Measurements from ENCODE around the gene EVPL. TPM values are rescaled to one million over a fixed set of nuclear protein-coding genes. Genes with fewer than 3 reads are reported as not detected.

Gene EVPL
- total and polyA plus RNA-seq, 2 donors (not counting 3 experiments of a cell fraction or from before 2014, with no cell fraction given): not detected

GRCh38 chr17:76004750-76005262 is 22.3 kb downstream of the EVPL start:
- Histone ChIP-seq H2AFZ (ENCODE audit: low read depth, low read length) (no peak overlapping the region), H3K4me3 (replicated peaks in 1 of 3; ENCODE audit: insufficient read depth in 1 of 3, low read depth in 1 of 3, low read length in 3 of 3) (no peak overlapping the region), H3K36me3 (ENCODE audit: control insufficient read depth in 2 of 2, extremely low read depth in 1 of 2, insufficient read depth in 2 of 2, low read length in 2 of 2) (peaks cover 0 to 2% of the 10 kb centered on the region in 2 experiments), H3K27me3 (ENCODE audit: control insufficient read depth in 2 of 2, insufficient read depth in 2 of 2, low read length in 2 of 2) (no peaks in the 10 kb centered on the region), H3K9me1 (replicated peaks; ENCODE audit: control insufficient read depth, extremely low read depth, insufficient read depth, low read length) (no peaks in the 10 kb centered on the region), H3K4me1 (ENCODE audit: control insufficient read depth, extremely low read depth, insufficient read depth, low read length) (no peaks in the 10 kb centered on the region), H3K9ac (replicated peaks; ENCODE audit: extremely low read depth, insufficient read depth, low read length) (no peak overlapping the region), H3K4me2 (ENCODE audit: insufficient read depth, low read length) (no peak overlapping the region), H4K20me1 (replicated peaks; ENCODE audit: control insufficient read depth, extremely low read depth, insufficient read depth, low read length) (no peaks in the 10 kb centered on the region), H3K79me2 (ENCODE audit: control insufficient read depth, insufficient read depth, low read length) (no peaks in the 10 kb centered on the region), H3K9me3 (replicated peaks; ENCODE audit: control insufficient read depth, insufficient read depth, low read length) (no peaks in the 10 kb centered on the region), H3K27ac (ENCODE audit: insufficient read depth, low read depth, low read length) (no peak overlapping the region)
- DNase-seq (ENCODE audit: low read depth, low spot score) (no peak), FAIRE-seq (no peak)
- dilution Hi-C loops (cut with MboI; ENCODE audit: extremely low pct_ligation_motif_present, low sequenced_read_pairs): no loop called here
- ChIA-PET CTCF (interaction anchor here (0.7 to 5.8 kb wide), 9 partner anchors 8 to 251 kb away, joined by 3 to 95 read pairs (median 3); partner anchors contain the start of genes MRPL38 and TRIM65), POLR2A (no interaction called here)
- BruUV-seq (replicated peaks): no TSS peak
- TF ChIP-seq CTCF (IDR thresholded peaks at IDR 0.05; ENCODE audit: extremely low read depth in 1 of 2, insufficient read depth in 1 of 2, low read depth in 1 of 2, low read length in 2 of 2) (no peak), MAX (IDR thresholded peaks at IDR 0.05; ENCODE audit: insufficient read depth, insufficient read length) (no peak), MYC (IDR thresholded peaks at IDR 0.05; ENCODE audit: low read depth, low read length) (no peak), JUN (IDR thresholded peaks at IDR 0.05; ENCODE audit: borderline replicate concordance, insufficient read depth, insufficient read length, low read depth) (no peak), GATA2 (IDR thresholded peaks at IDR 0.05; ENCODE audit: insufficient read depth, insufficient read length, low read depth, low read length) (no peak), POLR2AphosphoS5 (IDR thresholded peaks at IDR 0.05; ENCODE audit: insufficient read depth, low read depth, low read length) (no peak)
- intact Hi-C loops (cut with micrococcal nuclease): loop anchor here (1.0 to 10.0 kb wide), 3 partner anchors 64 to 230 kb away; partner anchors contain the start of gene FBF1
